HuH-7.5 (cell line): ENCODE results near the gene LBHD1.

Source experiments
- DNase-seq: peaks from one replicate; pipeline ENCODE4 v3.0.0; 2011; ENCODE audit warnings: low spot score

The LBHD1 gene

DNA sequence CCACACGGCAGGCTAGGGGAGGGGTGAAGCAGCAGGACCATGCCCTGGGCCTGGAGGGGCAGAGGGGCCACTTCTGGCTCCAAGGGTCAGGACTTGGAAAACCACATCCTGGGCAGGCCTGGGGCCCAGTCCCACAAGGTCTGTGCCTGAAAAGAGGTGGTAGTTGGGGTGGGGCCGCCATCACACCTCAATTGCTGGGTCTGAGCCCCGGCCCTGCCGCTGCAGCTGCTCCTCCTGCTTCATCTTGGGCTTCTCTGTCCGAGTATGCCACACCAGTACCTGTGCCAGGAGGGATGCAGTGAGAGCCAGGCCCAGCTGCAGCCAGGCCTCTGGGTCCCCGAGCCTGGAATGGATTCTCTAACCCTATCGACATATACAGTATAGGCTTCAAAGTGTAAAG, 56.5 kb downstream of the LBHD1 start:
- no peak for DNase-seq

DNA sequence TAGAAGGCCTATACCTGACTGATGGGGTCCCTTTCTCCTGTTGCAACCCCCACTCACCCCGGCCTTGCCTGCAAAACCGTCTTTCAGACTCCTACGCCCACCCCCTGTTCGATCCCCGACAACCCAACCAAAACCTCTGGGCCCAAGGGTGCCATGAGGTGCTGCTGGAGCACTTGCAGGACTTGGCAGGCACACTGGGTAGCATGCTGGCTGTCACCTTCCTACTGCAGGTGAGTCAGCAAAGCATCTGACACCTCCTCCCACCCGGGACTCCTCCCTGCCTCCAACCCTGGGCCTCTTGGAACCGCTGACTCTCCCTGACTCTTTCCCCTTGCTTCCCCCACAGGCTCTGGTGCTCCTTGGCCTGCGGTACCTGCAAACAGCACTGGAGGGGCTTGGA, 57.8 kb downstream of the LBHD1 start:
- DNase-seq, result no peak

DNA sequence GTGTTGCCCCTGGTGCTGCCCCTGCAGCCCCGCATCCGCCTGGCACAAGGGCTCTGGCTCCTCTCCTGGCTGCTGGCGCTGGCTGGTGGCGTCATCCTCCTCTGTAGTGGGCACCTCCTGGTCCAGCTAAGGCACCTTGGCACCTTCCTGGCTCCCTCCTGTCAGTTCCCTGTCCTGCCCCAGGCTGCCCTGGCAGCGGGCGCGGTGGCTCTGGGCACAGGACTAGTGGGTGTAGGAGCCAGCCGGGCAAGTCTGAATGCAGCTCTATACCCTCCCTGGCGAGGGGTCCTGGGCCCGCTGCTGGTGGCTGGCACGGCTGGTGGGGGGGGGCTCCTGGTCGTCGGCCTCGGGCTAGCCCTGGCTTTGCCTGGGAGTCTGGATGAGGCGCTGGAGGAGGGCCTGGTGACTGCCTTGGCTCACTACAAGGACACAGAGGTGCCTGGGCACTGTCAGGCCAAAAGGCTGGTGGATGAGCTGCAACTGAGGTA, 58.7 kb downstream of the LBHD1 start:
- no peak for DNase-seq
